ENCODE results near the gene MSMO1.

Gene MSMO1

GRCh38 chr4:165386328-165386727 is 58.9 kb downstream of the MSMO1 start:
- Histone ChIP-seq H3K4me3 (ENCODE audit: low read depth, low read length) (no peak overlapping the region), H3K36me3 (no peaks in the 10 kb centered on the region), H3K27me3 (no peaks in the 10 kb centered on the region), H3K4me1 (no peaks in the 10 kb centered on the region; the same call in 1 of the 2 replicates), H3K9me3 (no peaks in the 10 kb centered on the region)
- TF ChIP-seq, protein P1, sequence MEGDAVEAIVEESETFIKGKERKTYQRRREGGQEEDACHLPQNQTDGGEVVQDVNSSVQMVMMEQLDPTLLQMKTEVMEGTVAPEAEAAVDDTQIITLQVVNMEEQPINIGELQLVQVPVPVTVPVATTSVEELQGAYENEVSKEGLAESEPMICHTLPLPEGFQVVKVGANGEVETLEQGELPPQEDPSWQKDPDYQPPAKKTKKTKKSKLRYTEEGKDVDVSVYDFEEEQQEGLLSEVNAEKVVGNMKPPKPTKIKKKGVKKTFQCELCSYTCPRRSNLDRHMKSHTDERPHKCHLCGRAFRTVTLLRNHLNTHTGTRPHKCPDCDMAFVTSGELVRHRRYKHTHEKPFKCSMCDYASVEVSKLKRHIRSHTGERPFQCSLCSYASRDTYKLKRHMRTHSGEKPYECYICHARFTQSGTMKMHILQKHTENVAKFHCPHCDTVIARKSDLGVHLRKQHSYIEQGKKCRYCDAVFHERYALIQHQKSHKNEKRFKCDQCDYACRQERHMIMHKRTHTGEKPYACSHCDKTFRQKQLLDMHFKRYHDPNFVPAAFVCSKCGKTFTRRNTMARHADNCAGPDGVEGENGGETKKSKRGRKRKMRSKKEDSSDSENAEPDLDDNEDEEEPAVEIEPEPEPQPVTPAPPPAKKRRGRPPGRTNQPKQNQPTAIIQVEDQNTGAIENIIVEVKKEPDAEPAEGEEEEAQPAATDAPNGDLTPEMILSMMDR (IDR thresholded peaks at IDR 0.05; ENCODE audit: low read depth, low read length) = no peak
- no peak for DNase-seq

GRCh38 chr4:165388756-165389155 is 61.3 kb downstream of the MSMO1 start:
- H3K36me3 ChIP-seq = no peaks in the 10 kb centered on the region

More at GRCh38 chr4:165388756-165389155, 61.3 kb downstream of the MSMO1 start:
- Histone ChIP-seq H3K9me3 (no peaks in the 10 kb centered on the region), H3K27me3 (peaks cover 2% of the 10 kb centered on the region; the same call in 1 of the 2 replicates), H3K4me3 (ENCODE audit: low read depth, low read length) (no peak overlapping the region), H3K4me1 (no peaks in the 10 kb centered on the region; the same call in 1 of the 2 replicates)
- TF ChIP-seq, protein P1 (IDR thresholded peaks at IDR 0.05; ENCODE audit: low read depth, low read length) = no peak
- no peak for DNase-seq

Data from BE2C (cell line).